Astrocyte (in vitro differentiated cells and primary cell): Measurements from ENCODE around the gene PTPN13. TPM values are rescaled to one million over a fixed set of nuclear protein-coding genes. Genes with fewer than 3 reads are reported as not detected.
A peak's percentile ranks its signal among the peaks of the same experiment; 100 is the strongest.

Experiments used
- DNase-seq: peaks from one replicate; pipeline ENCODE4 v3.0.0-alpha.2; 2010; ENCODE audit warnings: low read depth
- FAIRE-seq: peaks from 2 replicates; lab custom pipeline; 2011; peaks lifted over from hg19 to GRCh38; lab: Jason Lieb, UNC
- H2AFZ ChIP-seq: 2 replicates; pipeline ENCODE4 v1.6.0; 2012; ENCODE audit warnings: low read depth, low read length, inconsistent platforms
- H3K27ac ChIP-seq: 2 replicates; pipeline ENCODE4 v1.5.1; 2011; ENCODE audit warnings: low read depth, low read length, inconsistent platforms
- H3K27me3 ChIP-seq: 2 replicates; pipeline ENCODE4 v1.6.0; 2011; ENCODE audit warnings: low read length, inconsistent platforms; ENCODE audit not compliant: insufficient read depth
- H3K36me3 ChIP-seq: 2 replicates; pipeline ENCODE4 v1.5.1; 2011; ENCODE audit warnings: low read length, inconsistent platforms; ENCODE audit not compliant: insufficient read depth
- H3K4me1 ChIP-seq: 2 replicates; pipeline ENCODE4 v1.5.1; 2011; ENCODE audit warnings: low read length, inconsistent platforms; ENCODE audit not compliant: insufficient read depth
- H3K4me2 ChIP-seq: 2 replicates; pipeline ENCODE4 v1.6.0; 2012; ENCODE audit warnings: low read length, inconsistent platforms
- H3K4me3 ChIP-seq: 2 replicates; pipeline ENCODE4 v1.5.1; 2011; ENCODE audit warnings: low read depth, mild to moderate bottlenecking, low read length, inconsistent platforms; ENCODE audit not compliant: insufficient read depth
- H3K79me2 ChIP-seq: 2 replicates; pipeline ENCODE4 v1.6.0; 2012; ENCODE audit warnings: mild to moderate bottlenecking, low read length, inconsistent platforms; ENCODE audit not compliant: insufficient read depth
- H3K9ac ChIP-seq: 2 replicates; pipeline ENCODE4 v1.6.0; 2012; ENCODE audit warnings: mild to moderate bottlenecking, low read length, inconsistent platforms
- H3K9me3 ChIP-seq: 2 replicates; pipeline ENCODE4 v1.5.1; 2012; ENCODE audit warnings: low read depth, mild to moderate bottlenecking, low read length, inconsistent platforms; ENCODE audit not compliant: insufficient read depth
- H4K20me1 ChIP-seq: 2 replicates; pipeline ENCODE4 v1.6.0; 2012; ENCODE audit warnings: low read length, inconsistent platforms; ENCODE audit not compliant: insufficient read depth
- H3K27ac Mint-ChIP-seq: one replicate; pipeline ENCODE4 v1.8.0; 2021; ENCODE audit warnings: mild to moderate bottlenecking, mixed read lengths; ENCODE audit not compliant: unreplicated experiment
- H3K27me3 Mint-ChIP-seq: one replicate; pipeline ENCODE4 v1.8.0; 2021; ENCODE audit warnings: low read depth, mixed read lengths; ENCODE audit not compliant: unreplicated experiment
- H3K36me3 Mint-ChIP-seq: one replicate; pipeline ENCODE4 v1.8.0; 2021; ENCODE audit warnings: low read depth, mixed read lengths; ENCODE audit not compliant: unreplicated experiment
- H3K4me1 Mint-ChIP-seq: one replicate; pipeline ENCODE4 v1.8.0; 2021; ENCODE audit warnings: low read depth, mixed read lengths; ENCODE audit not compliant: unreplicated experiment
- H3K4me3 Mint-ChIP-seq: one replicate; pipeline ENCODE4 v1.8.0; 2021; ENCODE audit warnings: mild to moderate bottlenecking, moderate library complexity, mixed read lengths; ENCODE audit not compliant: unreplicated experiment
- H3K9me3 Mint-ChIP-seq: one replicate; pipeline ENCODE4 v1.8.0; 2021; ENCODE audit warnings: mild to moderate bottlenecking, mixed read lengths; ENCODE audit not compliant: unreplicated experiment
- EZH2 ChIP-seq: IDR thresholded peaks from 2 replicates; pipeline ENCODE4 v1.6.1; 2012; ENCODE audit warnings: mild to moderate bottlenecking, low read length, inconsistent platforms; ENCODE audit not compliant: insufficient read depth
- total RNA-seq: library from RNA; stranded (reverse); gene quantifications from 2 replicates; pipeline ENCODE4 v1.2.1, GENCODE V29; 2021
- TF ChIP-seq, protein P1 (sequence below): IDR thresholded peaks from 2 replicates; pipeline ENCODE4 v1.5.1; 2011; ENCODE audit warnings: low read depth, mild to moderate bottlenecking, inconsistent platforms, low read length, moderate library complexity; ENCODE audit not compliant: insufficient read depth

The PTPN13 gene
- total RNA-seq, 1 donor from 2014 or later = 46.2 TPM

GRCh38 chr4:86549163-86549788 is 44.8 kb upstream of the PTPN13 start:
- Mint-ChIP-seq H3K36me3 (no peaks in the 10 kb centered on the region), H3K27me3 (no peaks in the 10 kb centered on the region), H3K9me3 (no peaks in the 10 kb centered on the region), H3K4me3 (no peak overlapping the region), H3K4me1 (peaks cover 16% of the 10 kb centered on the region), H3K27ac (no peak overlapping the region)
- Histone ChIP-seq H3K4me3 (no peak overlapping the region), H4K20me1 (no peaks in the 10 kb centered on the region), H3K4me2 (no peak overlapping the region), H3K79me2 (no peaks in the 10 kb centered on the region), H2AFZ (no peak overlapping the region), H3K9ac (no peak overlapping the region), H3K27me3 (no peaks in the 10 kb centered on the region), H3K36me3 (no peaks in the 10 kb centered on the region), H3K27ac (no peak overlapping the region), H3K4me1 (no peaks in the 10 kb centered on the region), H3K9me3 (no peaks in the 10 kb centered on the region)
- DNase-seq = peak; percentile 28
- TF ChIP-seq, protein P1, sequence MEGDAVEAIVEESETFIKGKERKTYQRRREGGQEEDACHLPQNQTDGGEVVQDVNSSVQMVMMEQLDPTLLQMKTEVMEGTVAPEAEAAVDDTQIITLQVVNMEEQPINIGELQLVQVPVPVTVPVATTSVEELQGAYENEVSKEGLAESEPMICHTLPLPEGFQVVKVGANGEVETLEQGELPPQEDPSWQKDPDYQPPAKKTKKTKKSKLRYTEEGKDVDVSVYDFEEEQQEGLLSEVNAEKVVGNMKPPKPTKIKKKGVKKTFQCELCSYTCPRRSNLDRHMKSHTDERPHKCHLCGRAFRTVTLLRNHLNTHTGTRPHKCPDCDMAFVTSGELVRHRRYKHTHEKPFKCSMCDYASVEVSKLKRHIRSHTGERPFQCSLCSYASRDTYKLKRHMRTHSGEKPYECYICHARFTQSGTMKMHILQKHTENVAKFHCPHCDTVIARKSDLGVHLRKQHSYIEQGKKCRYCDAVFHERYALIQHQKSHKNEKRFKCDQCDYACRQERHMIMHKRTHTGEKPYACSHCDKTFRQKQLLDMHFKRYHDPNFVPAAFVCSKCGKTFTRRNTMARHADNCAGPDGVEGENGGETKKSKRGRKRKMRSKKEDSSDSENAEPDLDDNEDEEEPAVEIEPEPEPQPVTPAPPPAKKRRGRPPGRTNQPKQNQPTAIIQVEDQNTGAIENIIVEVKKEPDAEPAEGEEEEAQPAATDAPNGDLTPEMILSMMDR = no peak
- no peak for FAIRE-seq

DNA sequence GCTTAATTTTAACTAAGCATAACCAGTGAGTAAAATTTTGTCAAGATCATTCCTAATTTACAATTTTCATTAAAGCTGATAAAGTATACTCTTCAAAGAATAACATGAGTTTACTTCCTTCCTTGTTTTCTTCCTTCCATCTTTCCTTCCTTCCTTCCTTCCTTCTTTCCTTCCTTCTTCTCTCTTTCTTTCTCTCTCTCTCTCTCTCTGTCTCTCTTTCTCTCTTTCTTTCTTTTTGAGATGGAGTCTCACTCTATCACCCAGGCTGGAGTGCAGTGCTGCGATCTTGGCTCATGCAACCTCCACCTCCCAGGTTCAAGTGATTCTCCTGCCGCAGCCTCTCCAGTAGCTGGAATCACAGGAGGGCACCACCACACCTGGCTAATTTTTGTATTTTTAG is 42.7 kb upstream of the PTPN13 start:
- H3K4me2 ChIP-seq = no peak overlapping the region
- H3K4me1 Mint-ChIP-seq = peaks cover 4% of the 10 kb centered on the region
- no peak overlapping the region for H2AFZ ChIP-seq
- H3K9me3 Mint-ChIP-seq = no peaks in the 10 kb centered on the region
- H3K79me2 ChIP-seq = no peaks in the 10 kb centered on the region
- H3K36me3 ChIP-seq = no peaks in the 10 kb centered on the region
- no peak overlapping the region for H3K4me3 ChIP-seq
- no peaks in the 10 kb centered on the region for H3K27me3 ChIP-seq
- H3K27ac Mint-ChIP-seq = no peak overlapping the region
- FAIRE-seq (no peak), DNase-seq (no peak)
- H3K27ac ChIP-seq = no peak overlapping the region
- H3K36me3 Mint-ChIP-seq = no peaks in the 10 kb centered on the region
- H3K27me3 Mint-ChIP-seq = no peaks in the 10 kb centered on the region
- no peak overlapping the region for H3K9ac ChIP-seq
- H3K4me1 ChIP-seq = no peaks in the 10 kb centered on the region
- H3K9me3 ChIP-seq = no peaks in the 10 kb centered on the region
- H3K4me3 Mint-ChIP-seq = no peak overlapping the region
- H4K20me1 ChIP-seq = no peaks in the 10 kb centered on the region
- TF ChIP-seq, protein P1 = no peak
- TF ChIP-seq EZH2 = no peak

GRCh38 chr4:86554646-86555045 is 39.5 kb upstream of the PTPN13 start:
- no peaks in the 10 kb centered on the region for H3K36me3 ChIP-seq
- Mint-ChIP-seq H3K4me3 (no peak overlapping the region), H3K4me1 (peaks cover 7% of the 10 kb centered on the region), H3K9me3 (no peaks in the 10 kb centered on the region), H3K36me3 (no peaks in the 10 kb centered on the region), H3K27me3 (no peaks in the 10 kb centered on the region), H3K27ac (no peak overlapping the region)
- no peak overlapping the region for H3K4me2 ChIP-seq
- no peak overlapping the region for H2AFZ ChIP-seq
- no peak overlapping the region for H3K9ac ChIP-seq
- no peaks in the 10 kb centered on the region for H3K9me3 ChIP-seq
- no peaks in the 10 kb centered on the region for H4K20me1 ChIP-seq
- no peak overlapping the region for H3K4me3 ChIP-seq
- H3K79me2 ChIP-seq = no peaks in the 10 kb centered on the region
- FAIRE-seq = no peak
- H3K27ac ChIP-seq = no peak overlapping the region
- H3K27me3 ChIP-seq = no peaks in the 10 kb centered on the region
- H3K4me1 ChIP-seq = no peaks in the 10 kb centered on the region
- DNase-seq = no peak
- TF ChIP-seq EZH2 = no peak
- TF ChIP-seq, protein P1 = no peak
